Endothelial cell (in vitro differentiated cells): ENCODE measurements around the gene MFSD2B. TPM values are rescaled to one million over a fixed set of nuclear protein-coding genes. Genes with fewer than 3 reads are reported as not detected.

Experiments used
- DNase-seq: peaks from one replicate; pipeline ENCODE4 v3.0.0; 2021; ENCODE audit warnings: low spot score
- H3K27ac Mint-ChIP-seq: one replicate; pipeline ENCODE4 v1.8.0; 2021; ENCODE audit warnings: mixed read lengths, inconsistent platforms; ENCODE audit not compliant: unreplicated experiment
- H3K27me3 Mint-ChIP-seq: one replicate; pipeline ENCODE4 v1.8.0; 2021; ENCODE audit warnings: mild to moderate bottlenecking, moderate library complexity, mixed read lengths, inconsistent platforms; ENCODE audit not compliant: unreplicated experiment
- H3K36me3 Mint-ChIP-seq: one replicate; pipeline ENCODE4 v1.8.0; 2021; ENCODE audit warnings: mild to moderate bottlenecking, low read depth, mixed read lengths, inconsistent platforms; ENCODE audit not compliant: unreplicated experiment
- H3K4me1 Mint-ChIP-seq: one replicate; pipeline ENCODE4 v1.8.0; 2021; ENCODE audit warnings: mild to moderate bottlenecking, mixed read lengths, inconsistent platforms; ENCODE audit not compliant: unreplicated experiment
- H3K4me3 Mint-ChIP-seq: one replicate; pipeline ENCODE4 v1.8.0; 2021; ENCODE audit warnings: mild to moderate bottlenecking, mixed read lengths, inconsistent platforms; ENCODE audit not compliant: unreplicated experiment
- H3K9me3 Mint-ChIP-seq: one replicate; pipeline ENCODE4 v1.8.0; 2021; ENCODE audit warnings: mixed read lengths, inconsistent platforms; ENCODE audit not compliant: unreplicated experiment
- CTCF ChIP-seq: fragments of 200-600 bp; sonication (generic); IDR thresholded peaks from one replicate; pipeline ENCODE4 v1.5.0; 2021; ENCODE audit warnings: antibody characterized with exemption; ENCODE audit not compliant: unreplicated experiment
- long read RNA-seq: library from polyadenylated mRNA; unstranded; transcript quantifications from one replicate; pipeline ENCODE4 v2.0.0, GENCODE V29; 2020; ENCODE audit not compliant: unreplicated experiment
- total RNA-seq: library from RNA; stranded (reverse); fragmentation: NEBNext Ultra II Directional; extraction: Animal tissue kit (Norgen Biotek cat#: 25700); gene quantifications from one replicate; pipeline ENCODE4 v1.2.1, GENCODE V29; 2021; ENCODE audit not compliant: unreplicated experiment

The MFSD2B gene
- total RNA-seq, result not detected
- long read RNA-seq, result 0 reads

GRCh38 chr2:24009680-24010476 is at the start of gene MFSD2B:
Gene MFSD2B, plus strand, starts transcription at chr2:24010085. Its CDS starts 12 bp downstream, at chr2:24010097.
- no peaks in the 10 kb centered on the region for H3K36me3 Mint-ChIP-seq
- peak; percentile 31 for DNase-seq
- peak within 1 kb of the TSS; percentile 68 for H3K4me3 Mint-ChIP-seq

GRCh38 chr2:23967846-23968245 is 42.0 kb upstream of the MFSD2B start:
- Mint-ChIP-seq H3K36me3 (peaks cover 4% of the 10 kb centered on the region), H3K4me3 (no peak overlapping the region), H3K27ac (no peak overlapping the region), H3K27me3 (no peaks in the 10 kb centered on the region), H3K4me1 (no peaks in the 10 kb centered on the region), H3K9me3 (no peaks in the 10 kb centered on the region)
- no peak for DNase-seq
- TF ChIP-seq CTCF, result no peak

More at GRCh38 chr2:24009680-24010476, at the start of gene MFSD2B:
- TF ChIP-seq CTCF, result no peak
- peaks cover 15% of the 10 kb centered on the region for H3K4me1 Mint-ChIP-seq
- peaks cover 8% of the 10 kb centered on the region for H3K27me3 Mint-ChIP-seq
- no peaks in the 10 kb centered on the region for H3K9me3 Mint-ChIP-seq
- no peak within 1 kb of the TSS for H3K27ac Mint-ChIP-seq

- DNase-seq, result no peak
These were observed 33.0 kb upstream of the MFSD2B start for GRCh38 chr2:23976883-23977282.

GRCh38 chr2:23988371-23988770 is 21.5 kb upstream of the MFSD2B start:
- no peak overlapping the region for H3K4me3 Mint-ChIP-seq
- no peak for DNase-seq
- no peak overlapping the region for H3K27ac Mint-ChIP-seq
- H3K36me3 Mint-ChIP-seq, result no peaks in the 10 kb centered on the region
- H3K4me1 Mint-ChIP-seq, result no peaks in the 10 kb centered on the region
- TF ChIP-seq CTCF, result no peak
- no peaks in the 10 kb centered on the region for H3K27me3 Mint-ChIP-seq
- H3K9me3 Mint-ChIP-seq, result no peaks in the 10 kb centered on the region

More at GRCh38 chr2:23976883-23977282, 33.0 kb upstream of the MFSD2B start:
- no peaks in the 10 kb centered on the region for H3K27me3 Mint-ChIP-seq
- H3K27ac Mint-ChIP-seq, result no peak overlapping the region
- TF ChIP-seq CTCF, result no peak
- peak overlapping the region; percentile 75 for H3K4me3 Mint-ChIP-seq
- peaks cover 7% of the 10 kb centered on the region for H3K36me3 Mint-ChIP-seq
- H3K9me3 Mint-ChIP-seq, result no peaks in the 10 kb centered on the region
- H3K4me1 Mint-ChIP-seq, result no peaks in the 10 kb centered on the region

GRCh38 chr2:23992931-23993330 is 17.0 kb upstream of the MFSD2B start:
- H3K36me3 Mint-ChIP-seq, result no peaks in the 10 kb centered on the region
- H3K27me3 Mint-ChIP-seq, result no peaks in the 10 kb centered on the region
- no peaks in the 10 kb centered on the region for H3K9me3 Mint-ChIP-seq
- H3K27ac Mint-ChIP-seq, result no peak overlapping the region
- H3K4me1 Mint-ChIP-seq, result no peaks in the 10 kb centered on the region
- no peak for DNase-seq
- no peak overlapping the region for H3K4me3 Mint-ChIP-seq
- TF ChIP-seq CTCF, result no peak
